NCI-H82 treated with DMSO at 0.1 percent for 48 hours (cell line): ENCODE measurements around the gene RBM20.
"Not testable (repeated sequence)": the region's sequence is repeated elsewhere in the genome, so short reads cannot be mapped to it uniquely, and the experiment has no call there.

Experiments
- DNase-seq: peaks from one replicate; lab custom pipeline; 2025; ENCODE audit not compliant: unreplicated experiment; lab: John Stamatoyannopoulos, UW

RBM20 gene

DNA sequence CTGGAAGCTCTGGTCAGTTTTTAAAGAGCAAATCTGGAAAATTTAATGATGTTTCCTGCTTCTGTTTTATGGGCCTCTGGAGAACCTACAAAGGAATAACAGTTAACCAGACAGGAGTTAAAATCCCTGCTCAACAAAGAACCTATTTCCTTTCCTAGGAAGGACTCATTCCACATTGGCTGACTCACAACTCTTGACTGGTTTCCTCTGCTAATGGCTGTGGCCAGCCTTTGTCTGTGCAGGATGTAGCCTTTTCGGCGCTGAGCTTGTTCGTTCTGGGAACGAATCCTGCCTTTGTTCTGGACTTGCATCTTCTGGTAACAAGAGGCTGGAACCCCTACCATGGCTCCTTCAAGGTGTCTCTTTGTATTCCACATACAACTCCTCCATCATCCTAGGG, 114.8 kb downstream of the RBM20 start:
- no peak for DNase-seq

DNA sequence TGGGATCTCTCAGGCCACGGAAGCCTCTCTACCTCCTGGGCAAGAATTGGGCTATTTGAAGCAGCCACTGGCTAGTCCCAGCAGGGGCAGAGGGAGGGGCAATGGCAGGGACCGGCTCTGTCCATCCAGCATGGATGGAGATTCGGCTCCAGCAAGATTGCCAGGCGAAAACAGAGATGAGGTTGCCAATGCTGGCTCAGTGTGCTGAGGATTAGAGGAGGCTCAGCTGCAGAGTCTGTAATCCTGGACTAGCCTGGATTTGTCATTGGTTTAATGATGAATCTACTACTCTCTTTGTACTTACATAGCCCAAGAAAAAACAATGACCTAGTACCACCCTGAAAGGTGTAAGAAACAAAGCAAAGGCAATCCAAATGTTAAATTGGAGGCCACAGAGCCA, 115.4 kb downstream of the RBM20 start:
- DNase-seq, result peak; percentile 80

DNA sequence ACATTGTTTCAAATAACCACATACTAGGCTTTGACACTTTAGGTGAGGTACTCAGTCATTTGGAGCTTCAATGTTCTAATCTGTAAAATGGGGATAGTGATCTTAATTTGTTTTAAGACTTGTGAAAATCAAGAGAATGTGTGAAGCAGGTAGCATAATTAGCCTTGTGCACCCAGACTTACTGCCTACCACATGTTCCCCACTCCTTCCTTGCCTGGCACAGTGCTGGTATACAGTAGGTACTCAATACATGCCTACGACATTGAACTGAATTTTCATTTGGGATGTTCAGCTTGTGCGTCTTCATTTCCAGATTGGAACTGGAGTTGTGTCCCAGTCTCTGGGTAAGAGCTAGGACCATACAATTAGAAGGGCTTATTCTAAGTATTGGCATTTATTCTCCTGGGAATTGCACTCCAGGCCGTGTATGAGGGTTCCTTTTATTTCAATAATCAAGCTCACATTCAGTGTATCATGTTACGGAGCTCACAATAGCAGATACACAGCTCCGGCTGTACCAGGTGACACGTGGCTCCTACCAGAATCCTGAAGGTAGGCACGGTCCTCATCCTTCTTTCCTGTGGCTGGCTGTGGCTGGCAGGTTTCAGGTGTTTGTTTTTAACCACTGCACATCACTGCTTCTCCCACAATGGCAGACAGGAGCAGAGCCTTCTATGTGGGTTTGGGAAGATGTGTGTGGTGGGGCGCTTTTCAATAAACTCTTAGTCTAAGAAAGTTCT, 118.1 kb downstream of the RBM20 start:
- DNase-seq, result no peak

DNA sequence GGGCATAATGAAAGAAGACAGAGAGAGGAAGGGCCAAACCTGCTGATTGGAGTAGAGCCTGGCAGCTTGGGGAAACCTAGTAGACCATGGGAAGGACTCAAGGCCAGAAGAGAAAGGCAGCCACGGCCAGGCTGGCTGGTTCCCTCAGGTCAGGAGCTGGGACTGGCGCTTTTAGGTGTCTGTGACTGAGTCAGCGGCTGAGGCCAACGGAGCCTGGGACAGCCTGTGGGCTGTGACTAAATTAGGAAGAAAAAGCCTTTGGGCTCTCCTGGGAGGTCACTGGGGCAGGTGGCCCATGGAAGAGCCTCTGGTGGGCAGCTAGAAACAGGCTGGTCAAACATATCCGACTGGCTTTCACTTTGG, 118.7 kb downstream of the RBM20 start:
- no peak for DNase-seq

DNA sequence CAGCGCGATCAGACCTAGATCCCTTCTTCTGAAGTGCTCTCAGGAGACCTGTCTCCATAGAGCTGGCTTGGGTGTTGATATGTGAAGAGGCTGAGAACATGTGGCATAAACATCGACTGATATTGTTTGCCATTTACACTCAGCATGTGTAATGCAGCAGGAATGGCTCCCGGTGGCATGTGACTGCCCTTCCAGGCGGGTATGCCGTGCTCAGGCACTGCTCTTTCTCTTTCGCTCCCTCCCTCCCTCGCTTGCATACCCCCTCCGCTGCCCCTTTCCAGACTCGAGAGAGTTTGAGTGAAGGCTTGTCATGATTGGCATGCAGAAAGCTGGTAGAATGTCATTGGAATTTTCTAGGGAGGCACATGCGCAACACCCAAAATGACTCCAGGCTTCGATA, 120.2 kb downstream of the RBM20 start:
- DNase-seq, result no peak

DNA sequence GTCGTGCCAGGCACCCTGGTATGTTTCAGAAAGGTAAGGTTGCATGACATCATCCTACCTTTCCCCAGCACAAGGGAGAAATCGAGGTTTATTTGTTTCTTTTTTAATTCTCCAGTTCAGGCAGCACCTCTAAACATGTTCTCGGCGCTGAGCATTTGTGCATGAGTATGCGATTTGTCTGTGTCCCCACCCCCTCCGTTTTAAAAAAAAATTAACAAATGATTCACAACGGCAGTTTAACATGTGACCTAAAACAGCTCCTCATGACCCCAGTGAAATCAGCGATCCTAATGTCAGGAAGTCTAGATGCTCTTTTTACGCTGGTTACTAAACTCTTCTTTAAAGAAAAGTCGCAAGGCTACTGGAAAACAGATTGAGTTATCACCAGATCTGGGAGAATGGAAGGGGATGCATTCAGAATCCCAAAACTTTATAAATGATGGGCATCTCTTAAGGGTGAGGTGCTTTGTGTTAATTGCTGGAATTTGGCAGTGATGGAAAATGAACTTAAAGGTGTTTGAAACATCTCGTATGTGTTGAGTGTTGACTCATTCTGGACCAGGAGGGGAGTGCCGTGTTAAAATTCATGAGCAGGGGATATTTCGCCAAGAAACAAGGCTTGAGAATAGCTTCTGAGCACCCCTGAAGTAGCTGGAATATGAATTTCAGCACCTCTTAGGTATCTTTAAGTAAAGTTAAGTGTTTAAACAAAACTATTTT, 120.8 kb downstream of the RBM20 start:
- DNase-seq, result no peak

DNA sequence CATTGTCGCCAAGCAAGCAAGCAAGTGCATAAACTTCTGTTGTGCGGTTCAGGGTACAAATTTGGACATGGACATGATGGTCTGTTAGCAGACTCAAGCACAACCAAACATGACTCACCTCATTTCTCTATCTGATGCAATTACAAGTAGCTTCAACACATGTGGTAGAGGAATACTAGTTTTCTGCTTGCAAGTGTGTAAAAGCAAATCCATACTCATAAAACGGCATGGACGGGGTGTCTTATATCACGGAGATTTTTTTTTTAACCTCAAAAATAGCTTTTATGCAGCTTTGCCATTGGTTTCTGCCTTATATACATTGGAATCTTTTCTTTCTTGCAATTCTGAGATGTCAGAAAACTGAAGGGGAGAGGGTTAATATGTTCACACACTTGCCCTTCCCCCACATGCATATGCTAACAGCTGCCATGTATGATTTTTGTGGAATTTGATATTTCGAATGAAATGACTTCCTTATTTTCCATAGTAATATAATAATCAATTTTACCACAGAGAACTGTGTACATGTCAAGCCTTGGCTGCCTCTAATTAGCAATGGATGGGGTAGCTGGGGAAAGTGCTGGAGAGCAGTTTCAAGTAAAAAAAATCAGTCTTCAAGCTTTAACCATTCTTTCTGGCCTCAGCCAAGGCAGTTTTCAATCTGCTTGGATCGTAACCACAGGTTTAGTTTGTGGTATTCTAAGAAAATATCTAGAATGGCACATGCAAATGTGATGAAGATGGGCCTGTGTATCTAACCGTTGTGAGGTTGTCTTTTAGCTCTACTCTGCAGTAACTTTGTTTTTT, 121.6 kb downstream of the RBM20 start:
- DNase-seq, result no peak

DNA sequence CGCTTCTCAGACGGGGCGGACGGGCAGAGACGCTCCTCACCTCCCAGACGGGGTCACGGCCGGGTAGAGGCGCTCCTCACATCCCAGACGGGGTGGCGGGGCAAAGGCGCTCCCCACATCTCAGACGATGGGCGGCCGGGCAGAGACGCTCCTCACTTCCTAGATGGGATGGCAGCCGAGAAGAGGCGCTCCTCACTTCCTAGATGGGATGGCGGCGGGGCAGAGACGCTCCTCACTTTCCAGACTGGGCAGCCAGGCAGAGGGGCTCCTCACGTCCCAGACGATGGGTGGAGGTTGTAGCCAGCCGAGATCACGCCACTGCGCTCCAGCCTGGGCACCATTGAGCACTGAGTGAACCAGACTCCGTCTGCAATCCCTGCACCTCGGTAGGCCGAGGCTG, 123.5 kb downstream of the RBM20 start:
- not testable (repeated sequence) for DNase-seq

DNA sequence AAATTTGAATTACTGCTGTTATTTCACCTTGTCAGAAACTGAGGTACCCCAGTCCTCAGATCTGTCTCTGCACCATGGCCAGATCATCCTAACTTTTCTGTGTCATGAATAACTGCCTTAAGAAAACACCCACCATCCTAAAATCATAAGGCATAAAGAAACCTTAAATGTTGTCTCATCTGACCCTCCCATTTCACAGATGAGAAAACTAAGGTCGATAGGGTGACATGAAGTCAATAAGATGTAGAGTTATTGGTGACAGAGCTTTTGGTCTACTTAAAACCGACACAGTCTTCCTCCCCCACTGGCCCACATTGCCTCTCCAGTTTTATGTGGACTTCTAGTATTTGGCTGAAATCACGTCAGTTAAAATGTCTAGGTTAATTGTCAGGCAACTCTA, 126.1 kb downstream of the RBM20 start:
- no peak for DNase-seq

DNA sequence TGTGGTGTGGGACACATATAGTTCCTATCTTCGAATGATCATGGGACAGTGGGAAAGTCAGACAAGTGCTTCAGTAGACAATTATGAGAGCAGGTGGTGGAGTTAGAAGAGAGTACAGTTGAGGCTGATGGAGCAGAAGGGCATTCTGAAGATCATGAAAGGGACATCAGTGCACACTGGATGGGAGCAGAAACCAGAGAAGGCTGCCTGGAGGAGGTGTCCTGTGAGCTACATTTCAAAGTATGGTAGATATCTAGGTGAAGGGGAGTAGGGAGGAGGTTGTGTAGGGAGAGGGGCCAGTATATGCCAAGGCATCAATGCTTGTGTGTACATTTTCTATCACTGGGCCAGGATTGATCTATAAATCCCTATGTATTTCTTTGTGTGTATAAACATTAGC, 127.3 kb downstream of the RBM20 start:
- DNase-seq, result no peak

DNA sequence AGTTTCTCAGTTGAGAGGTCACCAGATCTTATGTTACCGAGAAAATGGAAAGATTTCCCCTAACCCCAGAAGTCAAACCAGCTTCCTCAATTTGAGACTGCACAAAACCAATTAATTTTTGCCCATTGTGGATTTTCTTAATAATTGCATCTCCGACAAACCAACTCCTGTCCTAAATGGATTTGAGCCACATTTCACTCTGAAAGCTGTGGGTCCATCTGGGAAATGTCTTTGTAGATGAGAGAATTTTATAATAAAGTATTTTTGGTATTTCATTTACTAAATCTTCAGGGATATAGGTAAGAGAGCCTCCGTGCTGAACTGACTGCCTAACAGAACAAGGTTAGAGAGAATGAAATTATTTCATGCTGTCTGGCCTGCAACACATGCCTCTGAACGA, 127.9 kb downstream of the RBM20 start:
- no peak for DNase-seq

DNA sequence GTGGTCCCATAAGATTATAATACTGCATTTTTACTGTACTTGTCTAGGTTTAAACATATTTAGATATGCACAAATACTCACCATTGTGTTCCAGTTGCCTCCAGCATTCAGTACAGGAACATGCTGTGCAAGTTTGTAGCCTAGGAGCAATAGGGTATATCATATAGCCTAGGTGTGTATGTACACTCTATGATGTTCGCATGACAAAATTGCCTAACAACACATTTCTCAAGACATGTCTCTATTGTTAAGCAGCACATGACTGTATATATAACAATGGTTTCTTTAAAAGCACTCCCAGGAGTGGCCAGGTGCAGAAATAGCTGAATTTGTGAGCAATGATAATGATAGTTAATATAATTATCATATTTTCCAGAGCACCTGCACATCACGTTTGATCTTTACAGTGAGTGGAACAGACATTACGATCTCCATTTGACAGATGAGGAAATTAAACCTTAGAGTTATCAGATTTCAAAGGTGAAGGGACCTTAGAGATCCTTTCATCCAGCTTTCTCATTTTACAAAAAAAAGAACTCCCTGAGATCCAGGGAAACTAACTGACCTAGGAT, 128.4 kb downstream of the RBM20 start:
- DNase-seq, result no peak

DNA sequence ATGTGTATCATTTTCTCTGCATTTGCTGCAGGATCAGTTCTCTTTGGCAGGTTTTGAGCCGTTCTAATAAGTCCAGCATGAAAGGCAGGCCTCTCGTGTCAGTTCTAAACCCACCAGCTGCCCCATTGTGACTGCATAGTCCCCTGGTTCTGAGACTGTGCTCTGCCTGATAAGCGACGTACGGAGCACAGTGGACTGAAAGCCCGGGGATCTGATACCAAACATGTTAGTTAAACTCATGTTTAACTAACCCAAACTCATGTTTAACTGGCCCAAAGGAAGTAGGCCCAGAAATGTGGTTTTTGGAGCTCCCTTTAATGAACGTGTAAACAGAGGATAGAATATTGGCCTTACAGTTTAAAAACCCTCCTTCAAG, 129.5 kb downstream of the RBM20 start:
- DNase-seq, result no peak

DNA sequence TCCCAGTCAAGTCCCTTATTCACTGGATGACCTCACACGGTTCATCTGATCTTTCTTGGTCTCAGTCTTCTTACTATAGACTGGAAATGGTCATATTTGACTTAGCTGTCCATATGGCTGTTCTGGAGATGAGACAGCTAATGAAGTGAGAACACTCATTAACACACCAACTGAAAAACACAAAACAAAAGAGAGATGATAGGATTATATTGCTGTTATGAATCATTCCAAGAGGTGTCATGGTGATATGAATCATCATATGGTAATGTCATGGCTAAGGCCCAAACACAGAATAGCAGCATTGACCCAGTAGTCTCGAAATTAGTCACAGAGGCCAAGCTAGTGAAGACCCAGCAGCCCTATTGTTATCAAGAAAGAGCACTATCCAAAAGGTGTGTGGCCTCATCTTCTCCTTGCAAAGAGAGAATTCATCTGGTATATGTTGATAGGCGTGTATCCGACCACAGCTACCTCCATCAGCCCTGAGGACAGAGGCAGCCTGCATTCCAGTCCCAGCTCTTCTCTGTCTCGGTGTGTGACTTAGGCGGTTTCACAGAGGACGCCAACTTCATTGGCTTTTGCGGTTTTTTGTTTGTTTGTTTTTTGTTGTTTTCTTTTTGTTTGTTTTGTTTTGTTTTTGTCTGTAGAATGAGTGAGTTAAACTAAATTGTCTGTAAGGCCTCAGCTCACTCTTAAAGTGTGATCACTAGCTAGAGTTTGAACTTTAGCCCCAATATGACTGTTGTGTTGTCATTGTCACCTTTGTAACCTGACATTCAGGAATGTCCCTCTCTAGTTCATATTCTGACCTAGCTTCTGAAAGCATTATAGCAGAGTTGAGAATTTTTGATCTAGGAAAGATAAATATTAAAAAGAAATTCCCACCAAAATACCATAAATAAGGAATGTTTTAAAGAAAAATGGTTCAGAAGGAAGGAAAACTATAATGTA, 130.2 kb downstream of the RBM20 start:
- DNase-seq, result no peak

DNA sequence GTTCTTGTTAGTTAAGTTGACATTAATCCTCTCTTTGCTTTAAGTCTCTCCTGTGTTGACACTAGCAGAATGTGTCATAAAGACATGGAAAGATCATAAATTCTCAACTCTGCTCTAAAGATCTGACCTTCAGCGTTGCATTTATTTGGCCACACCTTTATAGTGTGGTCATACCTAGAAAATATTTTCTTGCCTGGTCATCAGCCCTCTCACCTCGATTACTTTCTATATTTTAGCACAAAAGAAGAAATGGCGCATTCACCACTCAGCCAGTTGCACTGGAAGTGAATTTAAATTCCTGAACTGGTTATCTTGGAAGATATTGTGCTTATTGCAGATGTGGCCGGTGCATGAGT, 130.9 kb downstream of the RBM20 start:
- DNase-seq, result no peak

DNA sequence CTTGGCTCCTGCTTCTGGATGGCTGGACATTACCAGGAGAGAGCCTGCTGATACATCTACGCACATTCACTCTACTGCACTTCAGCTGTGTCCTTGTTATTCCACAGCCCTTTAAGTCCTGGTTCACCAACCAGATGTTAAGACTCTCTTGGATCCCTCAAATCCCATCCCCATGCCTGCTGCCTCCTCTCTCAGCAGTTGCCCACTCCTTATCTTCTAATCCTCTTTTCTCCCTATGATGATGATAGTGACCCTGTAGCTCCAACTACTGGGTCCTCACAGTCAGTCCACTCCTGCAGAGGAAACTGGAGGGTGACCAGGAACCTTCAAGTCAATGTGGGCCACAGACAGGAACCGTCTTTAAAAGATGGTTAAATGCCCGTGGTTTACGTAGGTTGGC, 131.3 kb downstream of the RBM20 start:
- peak; percentile 76 for DNase-seq

DNA sequence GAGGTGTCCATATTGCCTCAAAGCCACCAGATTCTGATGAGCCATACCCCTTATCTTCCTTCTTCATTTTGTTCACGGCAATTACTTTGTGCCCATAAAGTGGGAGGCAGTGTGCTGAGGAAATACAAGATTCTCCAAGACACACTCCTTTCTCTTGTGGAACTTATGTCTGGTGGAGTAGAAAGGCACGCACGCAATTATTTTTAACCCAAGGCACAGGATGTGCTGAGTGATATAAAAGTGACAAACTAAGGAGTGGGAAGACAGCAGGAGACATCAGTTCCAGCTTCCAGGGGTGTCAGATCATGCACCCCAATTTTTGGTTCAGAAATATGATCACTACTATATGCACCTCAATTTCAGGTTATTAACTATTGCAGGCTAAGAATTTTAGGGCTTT, 132.9 kb downstream of the RBM20 start:
- no peak for DNase-seq

DNA sequence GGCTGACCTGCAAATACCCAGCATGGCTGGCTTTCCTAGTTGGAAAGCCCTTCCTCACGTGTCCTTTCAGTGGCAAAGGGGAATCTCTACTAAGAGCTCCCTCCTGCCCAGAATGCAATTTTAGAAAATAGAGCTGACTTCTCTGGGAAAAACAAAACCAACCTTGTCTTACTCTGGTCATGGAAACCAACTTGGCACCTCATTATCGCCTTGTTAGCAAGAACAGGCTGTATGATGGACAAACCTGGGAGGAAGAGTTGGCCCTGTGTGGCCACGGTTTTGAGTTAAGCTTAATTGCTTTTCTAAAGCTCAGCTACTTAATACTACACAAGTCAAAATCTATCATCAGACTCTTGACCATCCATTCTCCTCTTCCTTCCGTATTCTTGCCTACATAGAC, 133.5 kb downstream of the RBM20 start:
- no peak for DNase-seq

DNA sequence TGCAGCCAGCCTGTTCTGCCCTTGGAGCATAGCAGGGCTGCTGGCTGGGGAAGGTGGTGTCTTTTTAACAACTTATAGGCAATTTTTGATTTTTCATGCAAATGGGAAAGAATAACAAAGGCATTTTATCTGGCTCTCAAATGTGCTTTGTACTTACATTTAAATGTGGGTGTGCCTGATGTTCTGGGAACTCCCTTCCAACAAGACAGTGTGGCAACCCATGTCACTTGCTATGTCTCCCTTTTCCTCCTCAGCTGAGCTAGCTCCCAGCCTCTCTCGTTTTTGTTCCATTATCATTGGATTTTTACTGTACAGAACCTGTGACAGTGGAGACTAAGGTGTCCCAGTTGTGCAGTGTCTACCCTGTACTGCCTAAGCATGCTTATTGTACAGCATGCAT, 134.1 kb downstream of the RBM20 start:
- no peak for DNase-seq

DNA sequence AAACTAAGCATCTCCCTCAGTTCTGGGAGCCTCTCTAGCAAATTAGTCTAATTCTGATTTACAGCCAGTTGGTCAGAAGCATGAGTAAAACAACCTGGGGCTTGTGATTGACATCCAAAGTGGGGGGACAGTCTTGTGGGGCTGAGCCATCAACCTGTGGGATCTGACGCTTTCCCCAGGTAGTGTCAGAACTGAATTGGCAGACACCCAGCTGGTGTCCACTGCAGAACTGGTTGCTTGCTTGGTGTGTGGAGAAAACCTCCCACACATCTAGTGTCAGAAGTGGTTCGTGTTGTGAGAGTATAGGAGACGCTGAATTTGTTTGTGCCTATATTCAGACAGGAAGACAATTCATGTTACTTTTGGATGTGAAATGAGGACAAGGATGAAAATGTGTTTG, 135.4 kb downstream of the RBM20 start:
- no peak for DNase-seq

DNA sequence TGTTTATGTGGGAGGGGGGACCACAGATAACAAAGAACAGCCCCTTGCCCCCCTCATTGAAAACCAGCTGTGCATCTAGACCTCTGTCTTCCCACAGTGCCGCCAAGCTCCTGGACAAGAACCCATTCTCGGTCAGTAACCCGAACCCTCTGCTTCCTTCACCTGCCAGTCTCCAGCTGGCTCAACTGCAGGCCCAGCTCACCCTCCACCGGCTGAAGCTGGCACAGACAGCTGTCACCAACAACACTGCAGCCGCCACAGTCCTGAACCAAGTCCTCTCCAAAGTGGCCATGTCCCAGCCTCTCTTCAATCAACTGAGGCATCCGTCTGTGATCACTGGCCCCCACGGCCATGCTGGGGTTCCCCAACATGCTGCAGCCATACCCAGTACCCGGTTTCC, 136.6 kb downstream of the RBM20 start:
- no peak for DNase-seq
